ENCODE measurements around the gene TP53I3.
"Not testable (repeated sequence)": the region's sequence is repeated elsewhere in the genome, so short reads cannot be mapped to it uniquely, and the experiment has no call there.

Gene TP53I3

GRCh38 chr2:24051833-24052232 lies 32.8 kb downstream of the TP53I3 start:
- no peak for DNase-seq

GRCh38 chr2:24050041-24050979 lies 34.3 kb downstream of the TP53I3 start:
- no peak for DNase-seq

GRCh38 chr2:24049485-24050021 lies 35.1 kb downstream of the TP53I3 start, which contains the start of gene FKBP1B:
Gene FKBP1B, plus strand, starts transcription at chr2:24049741. Its CDS starts 109 bp downstream, at chr2:24049850.
- DNase-seq = peak; percentile 5

- peak; percentile 27 for DNase-seq
Measured at GRCh38 chr2:24048769-24049484, 35.7 kb downstream of the TP53I3 start.

- DNase-seq = no peak
Measured at GRCh38 chr2:24047703-24048033, 37.0 kb downstream of the TP53I3 start.

- DNase-seq = peak; percentile 98
Measured at GRCh38 chr2:24046930-24047702, 37.5 kb downstream of the TP53I3 start, which contains the start of gene WDCP. Gene WDCP, minus strand, starts transcription at chr2:24047391. Its CDS starts 7,897 bp downstream, at chr2:24039494.

GRCh38 chr2:24046599-24046929 lies 38.1 kb downstream of the TP53I3 start:
- no peak for DNase-seq

GRCh38 chr2:24045511-24046508 lies 38.8 kb downstream of the TP53I3 start:
- no peak for DNase-seq

- not testable (repeated sequence) for DNase-seq
Measured at GRCh38 chr2:24043133-24043532, 41.5 kb downstream of the TP53I3 start.

- no peak for DNase-seq
Measured at GRCh38 chr2:24040511-24040910, 44.1 kb downstream of the TP53I3 start.

- DNase-seq = no peak
Measured at GRCh38 chr2:24038786-24039499, 45.7 kb downstream of the TP53I3 start.
